ENCODE data around the gene HEG1.

DNA sequence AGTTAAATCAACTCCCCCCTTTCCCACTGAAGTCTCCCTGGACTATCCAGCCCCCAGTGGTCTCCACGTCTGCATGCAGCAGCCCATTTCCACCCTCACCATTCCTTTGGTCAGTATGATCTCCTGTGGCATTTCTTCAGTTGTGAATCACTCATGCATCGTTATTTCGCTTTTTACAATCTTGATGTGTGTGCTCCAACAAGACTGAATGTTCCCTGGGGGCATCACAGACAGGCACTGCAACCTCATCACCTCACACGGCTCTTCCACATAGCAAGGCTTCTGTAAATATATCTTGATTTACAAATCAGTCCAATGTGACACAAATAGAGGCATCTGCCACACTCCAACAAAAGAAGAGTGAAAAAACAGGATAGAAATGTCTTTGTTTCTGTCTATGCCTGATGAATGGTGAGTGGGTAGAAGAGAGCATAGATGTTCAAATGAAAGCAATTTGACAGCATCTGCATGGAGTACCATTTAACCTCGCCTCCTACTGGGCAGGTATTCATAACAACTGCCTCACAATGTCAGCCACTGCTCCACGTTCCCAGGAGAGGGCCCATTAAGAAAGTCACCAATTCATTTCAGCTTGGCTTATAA is 5.2 kb downstream of the HEG1 start:
- no peak for TF ChIP-seq SP1 (CRISPR knock-in tag; conservative IDR thresholded peaks at IDR 0.05)
- no peak for TF ChIP-seq GABPB1 (CRISPR knock-in tag; IDR thresholded peaks at IDR 0.05)
- no peak for TF ChIP-seq ZNF138 (CRISPR knock-in tag; conservative IDR thresholded peaks at IDR 0.05)
- no peak for TF ChIP-seq SMAD3 (CRISPR knock-in tag; IDR thresholded peaks at IDR 0.05; ENCODE audit: borderline replicate concordance)
- TF ChIP-seq, protein P1, sequence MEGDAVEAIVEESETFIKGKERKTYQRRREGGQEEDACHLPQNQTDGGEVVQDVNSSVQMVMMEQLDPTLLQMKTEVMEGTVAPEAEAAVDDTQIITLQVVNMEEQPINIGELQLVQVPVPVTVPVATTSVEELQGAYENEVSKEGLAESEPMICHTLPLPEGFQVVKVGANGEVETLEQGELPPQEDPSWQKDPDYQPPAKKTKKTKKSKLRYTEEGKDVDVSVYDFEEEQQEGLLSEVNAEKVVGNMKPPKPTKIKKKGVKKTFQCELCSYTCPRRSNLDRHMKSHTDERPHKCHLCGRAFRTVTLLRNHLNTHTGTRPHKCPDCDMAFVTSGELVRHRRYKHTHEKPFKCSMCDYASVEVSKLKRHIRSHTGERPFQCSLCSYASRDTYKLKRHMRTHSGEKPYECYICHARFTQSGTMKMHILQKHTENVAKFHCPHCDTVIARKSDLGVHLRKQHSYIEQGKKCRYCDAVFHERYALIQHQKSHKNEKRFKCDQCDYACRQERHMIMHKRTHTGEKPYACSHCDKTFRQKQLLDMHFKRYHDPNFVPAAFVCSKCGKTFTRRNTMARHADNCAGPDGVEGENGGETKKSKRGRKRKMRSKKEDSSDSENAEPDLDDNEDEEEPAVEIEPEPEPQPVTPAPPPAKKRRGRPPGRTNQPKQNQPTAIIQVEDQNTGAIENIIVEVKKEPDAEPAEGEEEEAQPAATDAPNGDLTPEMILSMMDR (IDR thresholded peaks at IDR 0.05) = no peak
- TF ChIP-seq, protein P2, sequence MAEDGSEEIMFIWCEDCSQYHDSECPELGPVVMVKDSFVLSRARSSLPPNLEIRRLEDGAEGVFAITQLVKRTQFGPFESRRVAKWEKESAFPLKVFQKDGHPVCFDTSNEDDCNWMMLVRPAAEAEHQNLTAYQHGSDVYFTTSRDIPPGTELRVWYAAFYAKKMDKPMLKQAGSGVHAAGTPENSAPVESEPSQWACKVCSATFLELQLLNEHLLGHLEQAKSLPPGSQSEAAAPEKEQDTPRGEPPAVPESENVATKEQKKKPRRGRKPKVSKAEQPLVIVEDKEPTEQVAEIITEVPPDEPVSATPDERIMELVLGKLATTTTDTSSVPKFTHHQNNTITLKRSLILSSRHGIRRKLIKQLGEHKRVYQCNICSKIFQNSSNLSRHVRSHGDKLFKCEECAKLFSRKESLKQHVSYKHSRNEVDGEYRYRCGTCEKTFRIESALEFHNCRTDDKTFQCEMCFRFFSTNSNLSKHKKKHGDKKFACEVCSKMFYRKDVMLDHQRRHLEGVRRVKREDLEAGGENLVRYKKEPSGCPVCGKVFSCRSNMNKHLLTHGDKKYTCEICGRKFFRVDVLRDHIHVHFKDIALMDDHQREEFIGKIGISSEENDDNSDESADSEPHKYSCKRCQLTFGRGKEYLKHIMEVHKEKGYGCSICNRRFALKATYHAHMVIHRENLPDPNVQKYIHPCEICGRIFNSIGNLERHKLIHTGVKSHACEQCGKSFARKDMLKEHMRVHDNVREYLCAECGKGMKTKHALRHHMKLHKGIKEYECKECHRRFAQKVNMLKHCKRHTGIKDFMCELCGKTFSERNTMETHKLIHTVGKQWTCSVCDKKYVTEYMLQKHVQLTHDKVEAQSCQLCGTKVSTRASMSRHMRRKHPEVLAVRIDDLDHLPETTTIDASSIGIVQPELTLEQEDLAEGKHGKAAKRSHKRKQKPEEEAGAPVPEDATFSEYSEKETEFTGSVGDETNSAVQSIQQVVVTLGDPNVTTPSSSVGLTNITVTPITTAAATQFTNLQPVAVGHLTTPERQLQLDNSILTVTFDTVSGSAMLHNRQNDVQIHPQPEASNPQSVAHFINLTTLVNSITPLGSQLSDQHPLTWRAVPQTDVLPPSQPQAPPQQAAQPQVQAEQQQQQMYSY (CRISPR knock-in tag; IDR thresholded peaks at IDR 0.05) = no peak
- no peak for TF ChIP-seq TEAD4 (CRISPR knock-in tag; IDR thresholded peaks at IDR 0.05)
- no peak for TF ChIP-seq FOXP1 (CRISPR knock-in tag; IDR thresholded peaks at IDR 0.05; ENCODE audit: borderline replicate concordance)
- TF ChIP-seq, protein P3, sequence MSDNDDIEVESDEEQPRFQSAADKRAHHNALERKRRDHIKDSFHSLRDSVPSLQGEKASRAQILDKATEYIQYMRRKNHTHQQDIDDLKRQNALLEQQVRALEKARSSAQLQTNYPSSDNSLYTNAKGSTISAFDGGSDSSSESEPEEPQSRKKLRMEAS (CRISPR knock-in tag; IDR thresholded peaks at IDR 0.05) = no peak
- TF ChIP-seq, protein P4, sequence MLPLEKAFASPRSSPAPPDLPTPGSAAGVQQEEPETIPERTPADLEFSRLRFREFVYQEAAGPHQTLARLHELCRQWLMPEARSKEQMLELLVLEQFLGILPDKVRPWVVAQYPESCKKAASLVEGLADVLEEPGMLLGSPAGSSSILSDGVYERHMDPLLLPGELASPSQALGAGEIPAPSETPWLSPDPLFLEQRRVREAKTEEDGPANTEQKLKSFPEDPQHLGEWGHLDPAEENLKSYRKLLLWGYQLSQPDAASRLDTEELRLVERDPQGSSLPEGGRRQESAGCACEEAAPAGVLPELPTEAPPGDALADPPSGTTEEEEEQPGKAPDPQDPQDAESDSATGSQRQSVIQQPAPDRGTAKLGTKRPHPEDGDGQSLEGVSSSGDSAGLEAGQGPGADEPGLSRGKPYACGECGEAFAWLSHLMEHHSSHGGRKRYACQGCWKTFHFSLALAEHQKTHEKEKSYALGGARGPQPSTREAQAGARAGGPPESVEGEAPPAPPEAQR (CRISPR knock-in tag; IDR thresholded peaks at IDR 0.05) = no peak
